ENCODE measurements around the gene DDX1.

DNA sequence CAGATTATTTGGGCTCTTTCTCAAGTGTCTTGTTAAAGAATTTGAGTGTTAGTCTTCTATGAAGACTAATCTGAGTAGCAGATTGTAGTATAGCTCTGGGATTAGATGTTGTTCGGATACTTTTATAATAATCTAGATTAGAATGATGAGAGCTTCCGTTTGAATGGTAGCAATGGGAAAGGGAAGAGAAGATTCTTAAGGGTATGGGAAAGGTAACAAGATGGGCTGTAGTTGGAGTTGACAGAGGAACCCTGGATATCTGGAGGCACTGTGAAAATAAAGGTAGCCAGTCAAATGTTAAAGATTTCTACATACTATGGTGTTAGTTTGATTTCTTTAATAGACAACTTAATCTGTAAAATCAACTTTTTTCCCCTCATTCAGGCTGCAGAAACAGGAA is 4.7 kb downstream of the DDX1 start:
- TF ChIP-seq SUZ12 (IDR thresholded peaks at IDR 0.05) (no peak), SP1 (IDR thresholded peaks at IDR 0.05) (no peak), NFRKB (IDR thresholded peaks at IDR 0.05) (no peak), L3MBTL2 (conservative IDR thresholded peaks at IDR 0.05) (no peak), FOXK2 (IDR thresholded peaks at IDR 0.05) (no peak), HDGF (IDR thresholded peaks at IDR 0.05; ENCODE audit: borderline replicate concordance) (no peak), ZNF384 (IDR thresholded peaks at IDR 0.05) (no peak), TARDBP (IDR thresholded peaks at IDR 0.05) (no peak), FOXM1 (IDR thresholded peaks at IDR 0.05; ENCODE audit: borderline replicate concordance) (no peak), BHLHE40 (IDR thresholded peaks at IDR 0.05; ENCODE audit: borderline replicate concordance) (no peak)

Measured in HEK293T (cell line).